ENCODE results near the gene CDH4.
"Not testable (repeated sequence)": the region's sequence is repeated elsewhere in the genome, so short reads cannot be mapped to it uniquely, and the experiment has no call there.

CDH4 gene

GRCh38 chr20:61476956-61477355, 224.9 kb downstream of the CDH4 start:
- no peak for DNase-seq

DNA sequence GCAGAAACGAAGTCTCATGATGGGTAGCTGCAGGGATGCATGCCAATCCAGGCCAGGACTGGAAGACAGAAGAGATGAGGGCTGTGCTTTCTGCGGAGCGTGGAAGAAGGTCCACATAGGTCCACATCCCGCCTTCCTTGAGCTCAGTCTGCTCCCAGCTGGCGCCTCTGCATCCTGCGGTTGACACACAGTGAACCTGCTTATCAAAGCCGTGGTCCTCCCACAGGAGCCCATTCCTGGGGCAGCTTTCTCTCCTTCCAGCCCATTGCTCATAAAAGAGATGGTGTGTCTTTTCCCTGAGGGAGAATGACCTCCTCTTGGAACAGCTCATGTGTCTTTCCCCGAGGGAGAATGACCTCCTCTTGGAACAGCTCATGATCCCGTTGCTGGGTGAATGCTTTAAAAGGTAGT, 225.4 kb downstream of the CDH4 start:
- no peak for DNase-seq

DNA sequence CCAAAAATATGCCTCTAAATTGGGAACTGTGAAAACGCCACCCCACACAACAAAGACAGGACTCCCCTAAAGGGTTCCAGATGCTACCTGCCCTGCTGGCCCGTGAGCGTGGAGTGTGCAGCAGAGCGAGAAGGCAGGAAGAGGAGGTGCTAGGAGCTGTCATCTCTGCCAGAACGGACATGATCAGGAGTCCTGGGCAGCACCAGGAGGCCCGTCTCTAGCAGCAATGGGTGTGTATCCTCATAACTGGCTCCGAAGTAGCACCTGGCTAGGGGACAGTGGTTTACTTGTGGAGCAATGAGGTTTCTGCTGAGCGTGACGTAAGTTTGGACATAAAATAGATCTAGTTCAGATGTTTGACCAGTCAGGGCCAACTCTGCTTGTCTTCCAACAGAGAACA, 226.0 kb downstream of the CDH4 start:
- DNase-seq = no peak

GRCh38 chr20:61478611-61479305, 226.7 kb downstream of the CDH4 start:
- DNase-seq = no peak

GRCh38 chr20:61479433-61479832, 227.4 kb downstream of the CDH4 start:
- DNase-seq = not testable (repeated sequence)

DNA sequence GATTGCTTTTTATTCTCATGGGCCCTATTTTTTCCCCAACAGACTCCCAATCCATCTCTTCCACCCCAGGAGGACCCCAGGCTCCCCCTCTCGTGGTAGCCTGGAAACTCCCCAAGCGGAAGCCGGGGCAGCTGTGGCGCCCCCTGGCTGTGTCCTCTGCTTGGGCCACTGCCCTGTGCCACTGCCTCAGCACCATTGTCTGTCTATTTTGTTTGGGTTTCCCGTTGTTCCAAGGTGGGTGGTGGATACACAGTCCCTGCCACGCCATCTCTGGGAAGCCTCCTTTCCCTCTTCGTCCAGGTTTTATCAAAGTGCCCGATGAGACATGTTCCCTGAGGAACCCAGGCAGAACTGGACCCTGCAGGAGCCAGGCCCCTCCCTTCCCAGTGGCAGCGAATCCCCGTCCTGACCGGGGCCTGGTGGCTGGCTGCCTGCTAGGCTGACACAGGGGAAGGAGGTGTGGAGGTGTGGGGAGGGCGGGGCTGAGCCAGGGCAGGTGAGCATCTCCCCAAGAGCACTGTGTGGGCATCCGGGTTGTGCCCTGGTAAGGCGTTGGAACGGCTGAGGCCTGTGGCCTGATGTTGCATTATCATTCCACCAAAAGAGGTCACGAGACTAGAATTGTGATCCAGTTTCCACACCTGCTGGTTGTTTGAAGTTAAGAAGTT, 228.2 kb downstream of the CDH4 start:
- DNase-seq = no peak

DNA sequence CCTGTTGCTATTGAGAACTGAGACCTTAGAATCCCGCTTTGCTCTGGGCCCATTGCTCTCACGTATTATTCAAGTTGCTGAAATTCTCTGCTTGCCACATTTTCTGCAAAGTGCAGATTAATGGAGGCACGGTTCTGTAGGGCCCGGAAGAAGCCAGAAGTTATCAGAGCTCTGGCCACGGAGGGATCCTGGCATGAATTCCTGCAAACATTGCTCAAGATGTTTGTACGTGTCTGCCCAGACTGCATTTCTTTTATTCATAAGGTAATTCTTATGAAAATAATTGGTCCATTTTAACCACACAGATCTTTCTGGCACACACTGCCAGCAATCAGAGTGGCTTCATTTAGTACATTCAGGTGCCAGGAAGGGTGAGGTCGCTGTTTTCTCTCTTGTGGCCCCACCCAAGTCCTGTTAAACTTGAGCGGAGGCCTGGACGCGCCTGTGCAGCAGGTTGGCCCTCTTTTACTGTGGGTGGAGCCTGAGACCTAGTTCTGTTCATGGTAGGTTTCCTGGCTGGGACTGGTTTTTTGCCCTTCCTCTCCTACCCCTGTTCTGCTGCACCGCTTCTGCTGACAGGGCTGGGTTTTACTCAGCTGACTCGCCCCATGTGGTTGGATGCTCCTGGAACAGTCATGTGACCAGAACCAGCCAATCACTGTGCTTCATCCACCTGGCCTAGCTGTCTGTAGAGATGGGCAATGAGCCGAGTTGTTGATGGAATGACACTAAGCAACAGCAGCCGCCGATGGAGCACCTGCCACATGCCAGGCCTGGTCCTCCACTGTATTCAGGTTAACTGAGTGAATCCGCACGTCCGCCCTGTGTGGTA, 230.2 kb downstream of the CDH4 start:
- no peak for DNase-seq

DNA sequence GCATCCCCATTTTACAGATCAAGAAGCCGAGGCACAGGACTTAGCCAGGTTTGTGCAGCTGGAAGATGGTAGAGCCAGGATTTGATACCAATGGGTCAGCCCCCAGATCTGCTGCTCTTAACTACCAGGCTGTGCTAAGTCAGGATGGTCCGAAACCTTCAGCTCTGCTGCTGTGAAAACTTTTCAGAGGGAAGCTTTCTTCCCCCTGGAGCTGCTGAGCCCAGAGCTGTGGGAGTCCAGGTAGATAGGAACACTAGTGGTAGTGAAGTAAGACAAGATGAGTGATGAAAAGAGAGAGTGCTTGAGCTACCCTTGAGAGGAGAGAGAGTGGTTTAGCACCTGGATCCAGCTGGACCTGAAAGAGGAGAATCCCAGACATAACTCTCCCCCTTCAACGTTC, 230.8 kb downstream of the CDH4 start:
- DNase-seq = no peak

DNA sequence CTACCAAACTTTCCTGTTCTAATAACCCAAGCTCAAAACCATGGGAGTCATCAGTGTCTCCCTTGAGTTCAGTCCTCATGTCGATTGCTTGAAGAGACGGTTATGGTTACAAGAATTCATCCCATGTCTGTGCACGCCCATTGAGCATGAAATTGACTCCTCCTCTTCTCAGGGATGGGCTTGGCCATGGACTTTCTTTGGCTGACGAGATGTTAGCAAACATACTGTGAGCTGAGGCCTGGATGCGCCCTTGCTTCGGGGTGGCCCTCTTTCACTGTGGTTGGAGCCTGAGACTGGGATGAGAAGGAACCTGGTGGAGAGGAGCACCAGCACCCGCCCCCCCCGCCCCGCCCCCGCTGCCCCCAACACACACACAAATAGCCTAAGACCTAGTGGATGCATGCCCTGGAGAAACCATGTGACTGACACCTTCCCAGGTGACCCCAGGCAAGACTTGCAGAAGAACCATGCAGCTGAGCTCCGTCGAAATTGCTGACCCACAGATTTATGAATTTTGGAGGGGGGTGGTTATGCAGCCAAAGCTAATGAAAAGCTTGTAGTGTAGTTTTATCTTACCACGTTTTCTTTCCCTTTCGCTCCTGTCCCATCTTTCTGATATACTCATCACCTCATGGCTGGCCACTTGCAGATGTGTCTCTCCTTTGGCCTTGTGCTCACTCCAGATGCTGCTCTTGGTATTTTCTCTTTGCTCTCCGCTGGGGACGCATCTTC, 231.4 kb downstream of the CDH4 start:
- no peak for DNase-seq

GRCh38 chr20:61486198-61486597, 234.1 kb downstream of the CDH4 start:
- no peak for DNase-seq

DNA sequence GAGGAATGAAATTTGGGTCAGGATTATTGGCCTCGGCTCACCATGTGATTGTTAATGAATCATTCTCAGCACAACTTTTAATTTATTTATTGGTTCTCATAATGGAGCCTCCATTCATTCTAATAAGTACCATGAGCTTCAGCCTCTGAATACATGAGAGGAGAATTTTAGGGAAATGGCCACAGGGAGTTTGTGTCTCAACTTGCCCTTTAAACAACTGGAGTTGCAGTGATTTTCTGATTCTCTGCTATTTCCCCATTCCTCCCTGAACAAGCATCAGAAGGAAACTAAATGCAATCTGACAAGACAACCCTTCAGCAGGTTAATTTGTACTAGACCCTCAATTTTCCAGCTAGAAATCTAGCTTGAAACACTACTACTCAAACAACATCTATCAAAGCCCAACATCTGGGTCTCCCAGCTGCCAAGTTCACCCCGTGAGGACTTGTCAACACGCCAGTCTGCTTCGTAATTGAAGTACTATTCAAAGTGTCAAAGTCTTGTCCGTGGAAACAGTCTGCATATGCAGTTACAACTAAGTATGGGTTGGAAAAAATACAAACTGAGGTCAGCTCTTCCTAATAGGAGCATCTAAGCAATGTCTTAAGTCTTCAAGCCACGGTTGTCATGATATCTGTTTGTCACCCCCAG, 235.4 kb downstream of the CDH4 start:
- no peak for DNase-seq

DNA sequence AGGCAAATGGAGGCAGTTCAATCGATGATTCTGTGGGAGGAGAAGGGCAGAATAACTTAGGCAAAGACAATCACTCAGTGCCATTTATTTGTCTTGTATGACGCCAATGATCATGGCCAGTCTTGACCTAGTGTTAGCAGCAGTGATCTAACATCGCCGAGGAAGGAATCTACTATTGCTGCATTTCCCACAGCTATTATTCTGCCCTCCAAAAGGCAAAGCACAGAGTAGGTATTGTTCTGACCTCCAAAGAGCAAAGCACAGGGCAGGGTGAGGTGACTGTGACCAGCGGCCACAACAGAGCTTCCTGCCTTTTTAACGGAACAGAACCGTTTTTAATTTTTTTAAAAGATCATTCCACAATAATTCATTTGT, 235.9 kb downstream of the CDH4 start:
- no peak for DNase-seq

GRCh38 chr20:61490721-61491120, 238.7 kb downstream of the CDH4 start:
- DNase-seq = no peak

DNA sequence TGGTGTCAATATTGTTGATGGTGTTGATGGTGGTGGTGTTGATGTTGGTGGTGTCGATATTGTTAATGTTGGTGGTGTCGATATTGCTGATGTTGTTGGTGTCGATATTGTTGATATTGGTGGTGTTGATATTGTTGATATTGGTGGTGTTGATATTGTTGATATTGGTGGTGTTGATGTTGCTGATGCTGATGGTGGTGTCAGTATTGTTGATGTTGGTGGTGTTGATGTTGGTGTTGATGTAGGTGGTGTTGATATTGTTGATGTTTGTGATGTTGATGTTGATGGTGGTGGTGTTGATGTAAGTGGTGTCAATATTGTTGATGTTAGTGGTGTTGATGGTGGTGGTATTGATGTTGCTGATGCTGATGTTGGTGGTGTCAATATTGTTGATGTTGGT, 240.0 kb downstream of the CDH4 start:
- no peak for DNase-seq

DNA sequence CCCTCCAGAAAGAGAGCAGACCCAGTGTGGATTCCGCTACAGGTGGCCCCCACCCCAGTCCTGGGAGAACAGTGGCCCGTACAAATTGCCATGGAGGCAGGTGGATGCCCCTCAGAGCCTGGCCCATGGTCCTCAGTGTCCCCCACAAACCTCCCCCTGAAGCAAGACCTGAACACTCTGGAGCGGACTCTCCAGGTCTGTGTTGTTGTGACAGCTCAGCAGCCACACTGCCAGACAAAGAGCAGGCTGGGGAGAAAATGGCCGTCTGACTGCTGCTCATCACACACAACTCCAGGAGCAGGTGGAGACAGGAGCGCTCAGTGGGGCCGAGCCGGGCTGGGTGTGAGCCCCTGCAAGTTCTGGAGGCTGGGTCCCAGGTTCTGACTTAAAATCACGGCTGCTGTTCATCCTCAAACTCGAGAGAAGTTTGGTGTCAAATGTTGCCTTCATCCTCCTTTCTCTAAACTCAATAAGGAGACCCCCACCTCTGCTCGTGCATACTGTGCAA, 241.8 kb downstream of the CDH4 start:
- DNase-seq = no peak

DNA sequence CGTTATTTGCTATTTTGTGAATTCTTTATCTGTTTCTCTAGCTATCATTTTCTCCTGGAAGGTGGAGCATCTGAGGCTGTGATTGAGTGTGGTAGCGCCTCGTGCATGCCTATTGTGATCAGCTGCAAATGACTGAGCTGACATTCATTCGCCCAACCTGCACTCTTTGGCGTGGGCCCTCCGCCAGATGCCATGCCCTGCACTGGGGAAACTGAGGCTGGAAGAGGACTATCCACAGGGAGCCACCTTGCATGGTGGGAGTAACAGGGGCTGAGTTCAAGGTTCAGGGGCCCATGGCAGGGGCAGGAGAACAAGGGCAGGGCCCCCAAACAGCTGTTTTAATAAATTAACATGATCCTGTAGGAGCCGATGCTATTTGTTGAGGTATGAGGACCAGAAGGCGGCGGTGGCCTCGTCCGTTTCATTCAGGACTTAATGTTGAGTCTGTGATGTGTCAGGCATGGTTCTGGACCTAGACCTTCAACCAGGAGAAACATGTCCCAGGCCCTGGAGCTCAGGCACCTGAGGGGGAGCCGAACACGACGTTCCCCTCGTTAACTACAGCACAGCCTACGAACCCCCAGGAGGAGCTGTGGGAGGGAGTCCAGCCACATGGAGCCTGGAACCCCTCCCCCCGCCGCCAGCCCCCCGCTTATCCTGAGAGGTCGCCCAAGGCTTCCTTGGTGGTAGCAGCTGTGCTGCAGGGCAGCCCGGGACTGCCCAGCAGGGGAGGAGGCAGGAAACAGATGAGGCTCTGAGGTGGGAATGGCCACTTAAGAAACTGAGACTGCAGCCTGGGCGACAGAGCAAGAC, 242.9 kb downstream of the CDH4 start:
- DNase-seq = no peak

DNA sequence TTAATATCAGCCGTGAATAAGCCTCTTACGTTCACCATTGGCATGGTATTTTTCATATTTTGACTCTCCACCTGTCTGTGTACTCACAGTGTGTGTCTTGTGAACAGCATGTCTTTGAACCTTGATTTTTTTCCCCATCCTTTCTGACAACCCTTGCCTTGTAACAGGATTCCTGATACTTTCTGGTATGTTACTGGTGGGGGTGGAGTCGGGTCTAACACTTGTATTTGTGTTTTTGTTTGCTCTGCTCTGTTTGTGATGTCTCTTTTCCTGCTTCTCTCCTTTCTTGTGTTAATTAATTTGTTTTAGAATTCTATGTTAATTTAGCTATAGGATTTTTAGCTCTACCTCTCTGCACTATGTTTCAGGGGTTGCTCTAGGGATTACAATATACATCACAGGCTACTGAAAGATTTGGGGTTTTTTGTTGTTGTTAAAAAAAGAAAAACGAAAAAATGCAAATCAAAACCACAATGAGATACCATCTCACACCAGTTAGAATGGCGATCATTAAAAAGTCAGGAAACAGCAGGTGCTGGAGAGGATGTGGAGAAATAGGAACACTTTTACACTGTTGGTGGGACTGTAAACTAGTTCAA, 245.1 kb downstream of the CDH4 start:
- no peak for DNase-seq

GRCh38 chr20:61499859-61500554, 247.9 kb downstream of the CDH4 start:
- no peak for DNase-seq

DNA sequence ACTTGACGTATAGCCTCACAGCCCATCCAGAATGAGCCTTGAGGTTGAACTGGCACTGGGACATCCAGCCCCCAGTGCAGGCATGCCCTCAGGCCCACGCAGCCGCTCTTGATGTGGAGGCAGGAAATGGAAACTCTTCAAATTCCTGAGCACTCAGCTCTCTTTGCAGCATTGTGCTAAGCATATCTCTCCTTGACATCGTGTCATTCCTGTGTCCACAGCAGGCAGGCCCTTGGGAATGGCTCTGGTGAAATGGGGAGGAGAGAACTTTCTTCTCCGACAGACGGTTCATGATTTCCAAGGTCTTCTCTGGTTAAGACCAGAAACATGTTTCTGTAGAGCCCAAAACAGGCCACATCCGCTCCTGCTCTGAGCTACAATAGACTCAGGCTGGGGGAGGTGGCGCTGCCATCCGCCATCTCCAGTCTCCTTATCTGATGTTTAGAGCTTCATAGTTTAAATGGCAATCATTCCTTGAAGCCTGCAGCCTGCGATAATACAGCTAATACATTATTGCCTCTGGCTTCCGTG, 248.8 kb downstream of the CDH4 start:
- no peak for DNase-seq

GRCh38 chr20:61502433-61502832, 250.4 kb downstream of the CDH4 start:
- DNase-seq = no peak

All from activated naive CD4-positive, alpha-beta T cell treated with Interleukin-2 at 50 U/mL for 16 hours (primary cell).